HEK293 (cell line): ENCODE data around the gene PDXK.

Source experiments
- CTCF ChIP-seq: fragments of 450-650 bp; formaldehyde crosslinking; IDR thresholded peaks from 2 replicates; pipeline ENCODE4 v1.5.1; 2016; ENCODE audit warnings: missing biosample characterization, missing genetic modification characterization
- PRDM1 ChIP-seq: fragments of 450-650 bp; formaldehyde crosslinking; IDR thresholded peaks from 2 replicates; pipeline ENCODE4; 2016; ENCODE audit warnings: missing biosample characterization, missing genetic modification characterization
- TCF7L2 ChIP-seq: IDR thresholded peaks from 2 replicates; pipeline ENCODE4 v1.6.1; 2011; ENCODE audit warnings: low read depth, mild to moderate bottlenecking, inconsistent platforms, low read length, moderate library complexity, borderline replicate concordance
- TRIM28 ChIP-seq: IDR thresholded peaks from 2 replicates; pipeline ENCODE4 v1.6.1; 2011; ENCODE audit warnings: low read length, control low read depth, borderline replicate concordance
- ZNF169 ChIP-seq: fragments of 450-650 bp; formaldehyde crosslinking; IDR thresholded peaks from 2 replicates; pipeline ENCODE4 v1.5.1; 2016; ENCODE audit warnings: missing biosample characterization, missing genetic modification characterization
- ZNF239 ChIP-seq: fragments of 450-650 bp; formaldehyde crosslinking; IDR thresholded peaks from 2 replicates; pipeline ENCODE4 v1.5.1; 2016; ENCODE audit warnings: missing biosample characterization, missing genetic modification characterization
- ZNF654 ChIP-seq: fragments of 450-650 bp; formaldehyde crosslinking; IDR thresholded peaks from 2 replicates; pipeline ENCODE4 v1.5.1; 2016; ENCODE audit warnings: low read depth, missing biosample characterization, missing genetic modification characterization
- TF ChIP-seq, protein P1 (sequence below): fragments of 450-650 bp; formaldehyde crosslinking; IDR thresholded peaks from 2 replicates; pipeline ENCODE4 v1.5.1; 2016; ENCODE audit warnings: missing biosample characterization, missing genetic modification characterization
- TF ChIP-seq, protein P2 (sequence below): fragments of 450-650 bp; formaldehyde crosslinking; IDR thresholded peaks from 2 replicates; pipeline ENCODE4 v1.5.1; 2016; ENCODE audit warnings: missing biosample characterization, missing genetic modification characterization

DNA sequence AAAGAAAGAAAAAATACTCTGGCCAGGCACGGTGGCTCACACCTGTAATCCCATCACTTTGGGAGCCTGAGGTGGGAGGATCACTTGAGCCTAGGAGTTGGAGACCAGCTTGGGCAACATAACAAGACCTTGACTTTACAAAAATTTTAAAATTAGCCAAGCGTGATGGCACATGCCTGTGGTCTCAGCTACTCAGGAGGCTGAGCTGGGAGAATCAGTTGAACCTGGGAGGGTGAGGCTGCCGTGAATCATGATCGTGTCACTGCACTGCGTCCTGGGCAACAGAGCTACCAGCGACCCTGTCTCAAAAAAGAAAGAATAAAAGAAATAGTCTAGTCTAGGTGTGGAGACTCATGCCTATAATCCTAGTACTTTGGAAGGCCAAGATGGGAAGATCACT lies 37.3 kb upstream of the PDXK start:
- no peak for TF ChIP-seq CTCF (tag by site-specific recombination)
- no peak for TF ChIP-seq TRIM28
- TF ChIP-seq, protein P1, sequence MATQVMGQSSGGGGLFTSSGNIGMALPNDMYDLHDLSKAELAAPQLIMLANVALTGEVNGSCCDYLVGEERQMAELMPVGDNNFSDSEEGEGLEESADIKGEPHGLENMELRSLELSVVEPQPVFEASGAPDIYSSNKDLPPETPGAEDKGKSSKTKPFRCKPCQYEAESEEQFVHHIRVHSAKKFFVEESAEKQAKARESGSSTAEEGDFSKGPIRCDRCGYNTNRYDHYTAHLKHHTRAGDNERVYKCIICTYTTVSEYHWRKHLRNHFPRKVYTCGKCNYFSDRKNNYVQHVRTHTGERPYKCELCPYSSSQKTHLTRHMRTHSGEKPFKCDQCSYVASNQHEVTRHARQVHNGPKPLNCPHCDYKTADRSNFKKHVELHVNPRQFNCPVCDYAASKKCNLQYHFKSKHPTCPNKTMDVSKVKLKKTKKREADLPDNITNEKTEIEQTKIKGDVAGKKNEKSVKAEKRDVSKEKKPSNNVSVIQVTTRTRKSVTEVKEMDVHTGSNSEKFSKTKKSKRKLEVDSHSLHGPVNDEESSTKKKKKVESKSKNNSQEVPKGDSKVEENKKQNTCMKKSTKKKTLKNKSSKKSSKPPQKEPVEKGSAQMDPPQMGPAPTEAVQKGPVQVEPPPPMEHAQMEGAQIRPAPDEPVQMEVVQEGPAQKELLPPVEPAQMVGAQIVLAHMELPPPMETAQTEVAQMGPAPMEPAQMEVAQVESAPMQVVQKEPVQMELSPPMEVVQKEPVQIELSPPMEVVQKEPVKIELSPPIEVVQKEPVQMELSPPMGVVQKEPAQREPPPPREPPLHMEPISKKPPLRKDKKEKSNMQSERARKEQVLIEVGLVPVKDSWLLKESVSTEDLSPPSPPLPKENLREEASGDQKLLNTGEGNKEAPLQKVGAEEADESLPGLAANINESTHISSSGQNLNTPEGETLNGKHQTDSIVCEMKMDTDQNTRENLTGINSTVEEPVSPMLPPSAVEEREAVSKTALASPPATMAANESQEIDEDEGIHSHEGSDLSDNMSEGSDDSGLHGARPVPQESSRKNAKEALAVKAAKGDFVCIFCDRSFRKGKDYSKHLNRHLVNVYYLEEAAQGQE (tag by site-specific recombination) = no peak
- no peak for TF ChIP-seq ZNF169 (tag by site-specific recombination)
- TF ChIP-seq, protein P2, sequence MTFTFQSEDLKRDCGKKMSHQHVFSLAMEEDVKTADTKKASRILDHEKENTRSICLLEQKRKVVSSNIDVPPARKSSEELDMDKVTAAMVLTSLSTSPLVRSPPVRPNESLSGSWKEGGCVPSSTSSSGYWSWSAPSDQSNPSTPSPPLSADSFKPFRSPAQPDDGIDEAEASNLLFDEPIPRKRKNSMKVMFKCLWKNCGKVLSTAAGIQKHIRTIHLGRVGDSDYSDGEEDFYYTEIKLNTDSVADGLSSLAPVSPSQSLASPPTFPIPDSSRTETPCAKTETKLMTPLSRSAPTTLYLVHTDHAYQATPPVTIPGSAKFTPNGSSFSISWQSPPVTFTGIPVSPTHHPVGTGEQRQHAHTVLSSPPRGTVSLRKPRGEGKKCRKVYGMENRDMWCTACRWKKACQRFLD (tag by site-specific recombination) = no peak
- no peak for TF ChIP-seq TCF7L2
- no peak for TF ChIP-seq PRDM1 (tag by site-specific recombination)
- no peak for TF ChIP-seq ZNF239
- no peak for TF ChIP-seq ZNF654 (tag by site-specific recombination)
